ENCODE results near the gene C22orf15.

Gene C22orf15

DNA sequence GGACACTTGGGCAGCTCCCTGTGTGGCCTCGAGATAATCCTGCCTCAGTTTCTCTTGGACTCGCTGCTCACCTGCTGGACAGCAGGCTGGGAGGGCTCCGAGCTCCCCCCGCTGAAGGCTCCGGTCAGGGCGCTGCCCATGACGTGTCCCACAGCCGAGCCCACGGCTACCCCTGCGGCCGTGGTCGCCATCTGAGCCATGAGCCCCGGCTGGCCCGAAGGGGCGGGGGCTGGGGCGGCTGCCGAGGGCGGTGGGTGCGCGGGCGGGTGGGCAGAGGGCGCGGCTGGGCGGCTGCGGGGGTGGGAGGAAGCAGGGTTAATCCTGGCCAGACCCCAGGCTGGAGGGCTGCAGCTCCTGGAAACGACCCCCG lies 4.5 kb downstream of the C22orf15 start:
- no peak for TF ChIP-seq YY1 (IDR thresholded peaks at IDR 0.05; ENCODE audit: low read depth)
- TF ChIP-seq EP300 (IDR thresholded peaks at IDR 0.05; ENCODE audit: borderline replicate concordance), result no peak
- no peak for TF ChIP-seq CREB1 (IDR thresholded peaks at IDR 0.05; ENCODE audit: low read depth)
- TF ChIP-seq, protein P1, sequence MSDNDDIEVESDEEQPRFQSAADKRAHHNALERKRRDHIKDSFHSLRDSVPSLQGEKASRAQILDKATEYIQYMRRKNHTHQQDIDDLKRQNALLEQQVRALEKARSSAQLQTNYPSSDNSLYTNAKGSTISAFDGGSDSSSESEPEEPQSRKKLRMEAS (IDR thresholded peaks at IDR 0.05), result no peak
- no peak for TF ChIP-seq CEBPB (IDR thresholded peaks at IDR 0.05)
- no peak for TF ChIP-seq RAD21 (IDR thresholded peaks at IDR 0.05; ENCODE audit: low read depth)
- no peak for TF ChIP-seq ZBTB7A (IDR thresholded peaks at IDR 0.05; ENCODE audit: low read depth)
- TF ChIP-seq NFIC (IDR thresholded peaks at IDR 0.05), result no peak
- TF ChIP-seq TAF1 (IDR thresholded peaks at IDR 0.05; ENCODE audit: low read depth), result no peak
- no peak for TF ChIP-seq FOXM1 (IDR thresholded peaks at IDR 0.05; ENCODE audit: borderline replicate concordance, low read depth)
- TF ChIP-seq TEAD4 (IDR thresholded peaks at IDR 0.05), result no peak
- TF ChIP-seq TCF12 (IDR thresholded peaks at IDR 0.05; ENCODE audit: low read depth), result no peak
- TF ChIP-seq, protein P2, sequence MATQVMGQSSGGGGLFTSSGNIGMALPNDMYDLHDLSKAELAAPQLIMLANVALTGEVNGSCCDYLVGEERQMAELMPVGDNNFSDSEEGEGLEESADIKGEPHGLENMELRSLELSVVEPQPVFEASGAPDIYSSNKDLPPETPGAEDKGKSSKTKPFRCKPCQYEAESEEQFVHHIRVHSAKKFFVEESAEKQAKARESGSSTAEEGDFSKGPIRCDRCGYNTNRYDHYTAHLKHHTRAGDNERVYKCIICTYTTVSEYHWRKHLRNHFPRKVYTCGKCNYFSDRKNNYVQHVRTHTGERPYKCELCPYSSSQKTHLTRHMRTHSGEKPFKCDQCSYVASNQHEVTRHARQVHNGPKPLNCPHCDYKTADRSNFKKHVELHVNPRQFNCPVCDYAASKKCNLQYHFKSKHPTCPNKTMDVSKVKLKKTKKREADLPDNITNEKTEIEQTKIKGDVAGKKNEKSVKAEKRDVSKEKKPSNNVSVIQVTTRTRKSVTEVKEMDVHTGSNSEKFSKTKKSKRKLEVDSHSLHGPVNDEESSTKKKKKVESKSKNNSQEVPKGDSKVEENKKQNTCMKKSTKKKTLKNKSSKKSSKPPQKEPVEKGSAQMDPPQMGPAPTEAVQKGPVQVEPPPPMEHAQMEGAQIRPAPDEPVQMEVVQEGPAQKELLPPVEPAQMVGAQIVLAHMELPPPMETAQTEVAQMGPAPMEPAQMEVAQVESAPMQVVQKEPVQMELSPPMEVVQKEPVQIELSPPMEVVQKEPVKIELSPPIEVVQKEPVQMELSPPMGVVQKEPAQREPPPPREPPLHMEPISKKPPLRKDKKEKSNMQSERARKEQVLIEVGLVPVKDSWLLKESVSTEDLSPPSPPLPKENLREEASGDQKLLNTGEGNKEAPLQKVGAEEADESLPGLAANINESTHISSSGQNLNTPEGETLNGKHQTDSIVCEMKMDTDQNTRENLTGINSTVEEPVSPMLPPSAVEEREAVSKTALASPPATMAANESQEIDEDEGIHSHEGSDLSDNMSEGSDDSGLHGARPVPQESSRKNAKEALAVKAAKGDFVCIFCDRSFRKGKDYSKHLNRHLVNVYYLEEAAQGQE (IDR thresholded peaks at IDR 0.05; ENCODE audit: low read depth), result no peak
- TF ChIP-seq EGR1 (IDR thresholded peaks at IDR 0.05), result no peak
- TF ChIP-seq, protein P3, sequence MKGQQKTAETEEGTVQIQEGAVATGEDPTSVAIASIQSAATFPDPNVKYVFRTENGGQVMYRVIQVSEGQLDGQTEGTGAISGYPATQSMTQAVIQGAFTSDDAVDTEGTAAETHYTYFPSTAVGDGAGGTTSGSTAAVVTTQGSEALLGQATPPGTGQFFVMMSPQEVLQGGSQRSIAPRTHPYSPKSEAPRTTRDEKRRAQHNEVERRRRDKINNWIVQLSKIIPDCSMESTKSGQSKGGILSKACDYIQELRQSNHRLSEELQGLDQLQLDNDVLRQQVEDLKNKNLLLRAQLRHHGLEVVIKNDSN (IDR thresholded peaks at IDR 0.05), result no peak

DNA sequence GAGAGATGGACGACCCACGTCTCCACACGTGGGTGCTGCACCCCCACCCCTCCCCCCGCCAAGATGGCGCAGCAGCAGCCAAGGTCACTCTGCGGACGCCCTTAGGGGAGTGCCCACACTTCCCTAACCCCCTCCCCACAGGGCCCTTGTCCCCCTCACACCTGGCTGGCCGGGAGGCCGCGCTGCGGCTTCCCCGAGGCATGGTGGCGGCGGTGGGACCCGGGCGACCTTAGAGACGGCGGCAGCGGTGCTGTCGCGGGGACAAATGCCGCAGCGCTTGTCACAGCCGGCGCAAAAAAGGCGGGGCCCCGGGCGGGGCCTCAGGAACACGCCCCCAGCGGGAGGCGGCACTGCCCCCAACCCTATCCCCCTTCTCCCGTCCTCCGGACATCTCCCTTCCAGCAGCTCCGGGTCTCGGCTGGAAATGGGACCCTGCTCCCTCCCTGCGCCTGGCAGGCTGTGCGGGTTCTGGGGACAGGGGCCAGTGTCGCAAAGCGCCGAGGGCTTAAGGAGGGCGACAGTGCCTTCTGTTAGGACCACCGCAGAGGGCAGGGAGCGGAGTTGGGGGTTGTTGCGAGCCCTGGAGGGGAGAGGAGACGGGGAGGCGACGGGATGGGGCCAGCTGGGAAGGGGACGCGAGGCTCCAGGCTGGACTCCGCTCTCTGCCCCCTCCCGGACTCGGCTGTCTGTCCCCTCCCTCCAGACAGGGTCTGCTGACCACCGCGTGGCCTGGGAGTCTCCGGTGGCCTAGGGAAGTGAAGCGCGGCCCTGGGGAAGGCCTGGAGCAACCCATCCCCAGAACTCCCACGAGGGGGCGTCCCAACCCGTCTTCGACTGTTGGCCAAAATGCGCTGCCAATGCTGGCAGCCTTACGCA lies 5.1 kb downstream of the C22orf15 start, which contains the start of gene CHCHD10:
CHCHD10 (minus strand) TSS at position 300 of the 876 bp plus-strand sequence; CDS start at position 202, 98 bp downstream.
- TF ChIP-seq CREB1 (IDR thresholded peaks at IDR 0.05; ENCODE audit: low read depth) (no peak), FOXM1 (IDR thresholded peaks at IDR 0.05; ENCODE audit: borderline replicate concordance, low read depth) (no peak), RAD21 (IDR thresholded peaks at IDR 0.05; ENCODE audit: low read depth) (peak; percentile 64), NFIC (IDR thresholded peaks at IDR 0.05) (peak; percentile 26; the same call in 1 of the 2 replicates), YY1 (IDR thresholded peaks at IDR 0.05; ENCODE audit: low read depth) (peak; percentile 91), CEBPB (IDR thresholded peaks at IDR 0.05) (no peak), EGR1 (IDR thresholded peaks at IDR 0.05) (no peak), TCF12 (IDR thresholded peaks at IDR 0.05; ENCODE audit: low read depth) (peak; percentile 19; the same call in 1 of the 2 replicates), TEAD4 (IDR thresholded peaks at IDR 0.05) (no peak), ZBTB7A (IDR thresholded peaks at IDR 0.05; ENCODE audit: low read depth) (peak; percentile 99), TAF1 (IDR thresholded peaks at IDR 0.05; ENCODE audit: low read depth) (peak; percentile 67), EP300 (IDR thresholded peaks at IDR 0.05; ENCODE audit: borderline replicate concordance) (no peak)
- TF ChIP-seq, protein P3 (IDR thresholded peaks at IDR 0.05), result no peak; the same call in none of the 2 replicates
- TF ChIP-seq, protein P2 (IDR thresholded peaks at IDR 0.05; ENCODE audit: low read depth), result no peak
- TF ChIP-seq, protein P1 (IDR thresholded peaks at IDR 0.05), result peak; percentile 79

DNA sequence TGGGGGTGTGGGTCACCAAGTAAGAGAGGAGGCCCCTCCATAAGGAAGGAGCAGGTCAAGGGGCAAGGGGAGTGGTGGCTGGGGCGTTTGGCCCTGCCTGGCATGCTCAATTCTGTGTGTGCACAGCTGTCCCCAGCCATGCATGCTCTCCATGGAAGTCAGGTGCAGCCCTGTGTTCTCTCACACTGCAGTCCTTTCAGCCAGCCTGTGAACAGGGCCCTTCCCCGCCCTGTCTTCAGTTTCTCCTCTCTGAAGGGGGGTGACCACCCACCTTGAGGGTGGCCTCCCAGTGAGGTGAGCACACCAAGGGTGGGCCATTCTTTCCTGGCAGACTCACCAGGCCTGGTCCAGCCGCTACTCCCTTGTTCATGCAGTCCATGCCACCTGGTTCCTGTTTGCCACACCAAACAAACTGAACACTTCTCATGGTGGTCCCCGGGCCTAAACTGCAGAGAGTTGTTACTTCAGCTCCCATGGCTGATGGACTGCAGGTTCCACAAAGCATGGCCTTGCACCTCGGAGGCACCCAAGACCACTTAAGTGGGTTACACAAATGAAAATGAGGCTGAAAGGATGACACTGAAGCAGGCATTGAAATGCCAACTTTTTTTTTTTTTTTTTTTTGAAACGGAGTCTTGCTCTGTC lies 6.7 kb downstream of the C22orf15 start:
- TF ChIP-seq TAF1 (IDR thresholded peaks at IDR 0.05; ENCODE audit: low read depth), result no peak
- TF ChIP-seq, protein P1 (IDR thresholded peaks at IDR 0.05), result no peak
- TF ChIP-seq, protein P2 (IDR thresholded peaks at IDR 0.05; ENCODE audit: low read depth), result no peak
- no peak for TF ChIP-seq TEAD4 (IDR thresholded peaks at IDR 0.05)
- TF ChIP-seq, protein P3 (IDR thresholded peaks at IDR 0.05), result no peak
- no peak for TF ChIP-seq EGR1 (IDR thresholded peaks at IDR 0.05)
- TF ChIP-seq NFIC (IDR thresholded peaks at IDR 0.05), result no peak
- TF ChIP-seq ZBTB7A (IDR thresholded peaks at IDR 0.05; ENCODE audit: low read depth), result no peak
- no peak for TF ChIP-seq FOXM1 (IDR thresholded peaks at IDR 0.05; ENCODE audit: borderline replicate concordance, low read depth)
- no peak for TF ChIP-seq RAD21 (IDR thresholded peaks at IDR 0.05; ENCODE audit: low read depth)
- no peak for TF ChIP-seq TCF12 (IDR thresholded peaks at IDR 0.05; ENCODE audit: low read depth)
